Activated naive CD4-positive, alpha-beta T cell treated with anti-CD3 and anti-CD28 coated beads, Interleukin-2, amount 50 U/mL, for 16 hours (primary cell): ENCODE measurements around the gene MT1F.
A peak's percentile ranks its signal among the peaks of the same experiment; 100 is the strongest.

ENCODE experiments used
- DNase-seq: peaks from one replicate; pipeline ENCODE4 v3.0.0-alpha.2; 2020

The MT1F gene

GRCh38 chr16:56625943-56626654 lies 31.7 kb upstream of the MT1F start:
- no peak for DNase-seq

DNA sequence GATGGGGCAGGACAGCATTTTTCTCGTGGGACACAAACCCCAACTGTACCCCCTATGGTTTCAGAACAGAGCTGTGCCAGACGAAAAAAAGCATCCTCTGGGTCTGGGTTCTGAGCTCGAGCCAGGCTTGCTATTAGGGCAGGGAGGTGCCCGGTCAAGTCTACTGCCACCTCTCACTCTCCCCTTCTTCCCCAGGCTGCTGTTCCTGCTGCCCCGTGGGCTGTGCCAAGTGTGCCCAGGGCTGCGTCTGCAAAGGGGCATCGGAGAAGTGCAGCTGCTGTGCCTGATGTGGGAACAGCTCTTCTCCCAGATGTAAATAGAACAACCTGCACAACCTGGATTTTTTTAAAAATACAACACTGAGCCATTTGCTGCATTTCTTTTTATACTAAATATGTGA lies 31.1 kb upstream of the MT1F start:
- DNase-seq, result no peak

DNA sequence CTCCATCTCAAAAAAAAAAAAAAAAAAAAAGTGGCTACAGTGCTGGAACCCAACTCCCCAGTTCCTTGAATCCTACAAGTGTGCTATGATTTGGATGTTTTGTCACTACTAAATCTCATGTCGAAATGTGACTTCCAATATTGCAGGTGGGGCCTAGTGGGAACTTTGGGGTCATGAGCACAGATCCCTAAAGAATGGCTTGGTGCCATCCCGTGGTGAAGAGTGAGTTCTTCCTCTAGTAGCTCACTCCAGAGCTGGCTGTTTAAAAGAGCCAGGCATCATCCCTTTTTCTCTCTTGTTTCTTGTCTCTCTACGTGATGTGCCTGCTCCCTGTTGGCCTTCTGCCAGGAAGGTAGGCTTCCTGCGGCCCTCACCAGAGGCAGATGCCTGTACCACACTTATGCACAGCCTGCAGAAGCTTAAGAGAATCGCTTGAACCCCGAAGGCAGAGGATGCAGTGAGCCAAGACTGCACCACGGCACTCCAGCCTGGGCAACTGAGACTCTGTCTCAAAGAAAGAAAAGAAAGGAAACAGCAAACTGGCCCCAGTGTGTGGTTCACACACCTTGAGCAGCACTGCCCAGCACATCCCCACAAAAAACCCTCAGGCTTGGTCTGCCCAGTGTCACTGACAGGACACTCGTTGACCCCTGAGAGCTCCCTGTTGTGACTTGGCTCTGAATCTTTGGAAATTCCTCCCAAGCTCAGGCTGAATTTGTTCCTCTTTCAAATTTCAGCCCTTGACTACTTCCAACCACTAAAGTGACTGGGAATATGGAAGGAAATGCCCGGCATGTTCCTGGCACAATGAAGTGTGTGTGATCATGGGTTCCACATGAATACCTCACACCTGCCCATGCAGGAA lies 29.0 kb upstream of the MT1F start:
- no peak for DNase-seq

- no peak for DNase-seq
Measured at GRCh38 chr16:56629531-56629930, 28.2 kb upstream of the MT1F start.

DNA sequence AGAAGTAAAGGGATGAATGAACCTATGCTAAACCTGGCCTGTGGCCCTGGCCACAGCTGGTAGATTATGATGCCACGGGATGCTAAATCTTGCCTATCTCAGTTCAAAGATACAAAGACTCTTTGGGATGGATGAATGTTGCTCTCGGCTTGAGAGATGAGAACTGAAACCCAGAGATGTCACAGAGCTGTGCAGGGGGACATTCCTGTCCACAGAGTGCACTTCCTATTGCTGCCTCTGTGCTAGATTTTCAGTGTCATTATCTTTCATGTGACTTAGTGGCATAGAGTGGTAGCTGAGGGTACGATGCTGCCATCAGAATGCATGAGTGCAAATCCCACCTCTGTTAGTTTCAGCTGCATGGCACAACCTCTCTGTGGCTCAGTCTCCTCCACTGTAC lies 27.6 kb upstream of the MT1F start:
- DNase-seq, result no peak

- no peak for DNase-seq
Measured at GRCh38 chr16:56631197-56631596, 26.6 kb upstream of the MT1F start.

DNA sequence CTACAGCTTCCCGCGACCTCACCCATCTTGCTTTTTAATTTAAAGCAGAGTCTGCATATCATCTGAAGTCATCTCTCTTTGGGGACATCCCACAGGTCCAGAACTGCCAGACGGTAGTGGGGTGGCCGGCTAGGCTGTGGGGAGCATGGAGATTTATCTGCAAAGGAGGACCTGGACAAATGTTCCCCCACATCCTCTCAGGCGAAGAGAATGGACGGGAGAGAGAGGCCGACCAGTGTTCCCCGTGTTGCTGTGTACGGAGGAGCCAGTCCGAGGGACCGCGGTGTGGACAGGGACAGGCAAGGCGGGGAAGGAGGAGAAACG lies 26.0 kb upstream of the MT1F start:
- DNase-seq, result no peak

- no peak for DNase-seq
Measured at GRCh38 chr16:56632156-56632847, 25.5 kb upstream of the MT1F start, which contains the start of gene MT1M. MT1M (plus strand) TSS chr16:56632659; CDS start chr16:56632732, 73 bp downstream.

- DNase-seq, result no peak
Measured at GRCh38 chr16:56632848-56633365, 24.9 kb upstream of the MT1F start.

GRCh38 chr16:56633535-56633934 lies 24.2 kb upstream of the MT1F start:
- DNase-seq, result no peak

DNA sequence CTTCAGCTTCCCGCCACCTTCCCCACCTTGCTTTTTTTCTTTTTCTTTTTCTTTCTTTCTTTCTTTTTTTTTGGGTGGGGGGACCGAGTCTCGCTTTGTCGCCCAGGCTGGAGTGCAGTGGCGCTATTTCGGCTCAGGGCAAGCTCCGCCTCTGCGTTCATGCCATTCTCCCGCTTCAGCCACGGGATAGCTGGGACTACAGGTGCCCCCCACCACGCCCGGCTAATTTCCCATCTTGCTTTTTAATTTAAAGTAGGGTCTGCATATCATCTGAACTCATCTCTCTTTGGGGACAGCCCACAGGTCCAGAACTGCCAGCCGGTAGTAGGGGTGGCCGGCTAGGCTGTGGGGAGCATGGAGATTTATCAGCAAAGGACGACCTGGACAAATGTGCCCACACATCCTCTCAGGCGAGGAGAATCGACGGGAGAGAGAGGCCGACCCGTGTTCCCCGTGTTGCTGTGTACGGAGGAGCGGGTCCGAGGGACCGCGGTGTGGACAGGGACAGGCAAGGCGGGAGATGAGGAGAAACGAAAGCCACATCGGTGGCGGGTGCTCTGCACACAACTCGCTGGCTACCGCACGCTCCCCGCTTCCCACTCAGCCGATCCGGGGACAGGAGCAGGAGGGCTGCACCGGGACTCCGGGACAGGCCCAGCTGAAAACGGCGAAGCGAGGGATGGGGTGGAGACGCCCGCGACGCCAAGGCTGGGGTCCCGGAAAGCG lies 22.9 kb upstream of the MT1F start:
- no peak for DNase-seq

- DNase-seq, result no peak
Measured at GRCh38 chr16:56635441-56635967, 22.3 kb upstream of the MT1F start.

- no peak for DNase-seq
Measured at GRCh38 chr16:56636616-56637413, 20.9 kb upstream of the MT1F start.

- DNase-seq, result no peak
Measured at GRCh38 chr16:56637814-56638750, 19.7 kb upstream of the MT1F start, which contains the start of gene MT1A. MT1A (plus strand) TSS chr16:56638666; CDS start chr16:56638739, 73 bp downstream.

GRCh38 chr16:56639045-56639444 lies 18.7 kb upstream of the MT1F start:
- DNase-seq, result no peak

GRCh38 chr16:56640076-56640475 lies 17.7 kb upstream of the MT1F start:
- no peak for DNase-seq

GRCh38 chr16:56641166-56641565 lies 16.6 kb upstream of the MT1F start:
- DNase-seq, result no peak

- peak; percentile 79 for DNase-seq
Measured at GRCh38 chr16:56643080-56643778, 14.5 kb upstream of the MT1F start.

DNA sequence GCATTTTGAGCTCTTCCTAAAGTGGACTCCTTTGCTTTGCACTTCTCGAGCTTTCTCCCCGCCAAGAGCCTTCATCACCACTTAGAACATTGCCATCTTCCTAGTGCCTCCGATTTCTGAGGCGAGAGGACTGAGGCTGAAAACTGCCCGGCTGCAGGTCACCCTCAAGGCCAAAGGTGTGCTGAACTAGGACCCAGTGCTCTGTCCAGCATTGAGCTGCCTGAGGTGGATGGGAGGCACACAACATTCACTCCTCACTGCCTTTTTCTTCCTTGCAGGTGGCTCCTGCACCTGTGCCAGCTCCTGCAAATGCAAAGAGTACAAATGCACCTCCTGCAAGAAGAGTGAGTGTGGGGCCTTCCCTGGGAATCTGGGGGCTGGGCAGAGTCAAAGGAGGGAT lies 13.9 kb upstream of the MT1F start:
- DNase-seq, result no peak

DNA sequence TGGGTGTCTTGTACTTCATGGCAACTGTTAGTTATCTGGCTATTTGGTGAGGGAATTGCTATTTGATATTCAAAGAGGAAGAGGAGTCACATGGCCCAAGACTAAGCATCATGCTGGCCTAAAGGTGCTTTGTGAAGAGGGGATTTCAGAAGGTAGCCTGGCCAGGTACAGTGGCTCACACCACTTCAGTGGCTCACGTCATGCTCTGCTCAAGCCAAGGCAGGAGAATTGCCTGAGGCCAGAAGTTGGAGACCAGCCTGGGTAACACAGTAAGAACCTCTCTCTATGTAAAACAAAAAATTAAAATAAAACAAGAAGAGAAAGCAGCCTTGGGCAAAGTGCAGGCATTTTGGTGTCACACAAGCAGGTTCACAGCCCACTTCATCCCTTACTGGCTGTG lies 12.4 kb upstream of the MT1F start:
- DNase-seq, result no peak
